PC-9 (cell line): ENCODE data around the gene BRSK1. TPM values are rescaled to one million over a fixed set of nuclear protein-coding genes. Genes with fewer than 3 reads are reported as not detected.

Experiments
- BruUV-seq: library from RNA; stranded (reverse); fragments of 400-500 nt; replicated peaks from 2 replicates; lab custom pipeline; 2021; lab: Mats Ljungman, UMichigan
- CTCF ChIA-PET: fragments of 300-600 bp; sonication (Branson Sonifier 250); formaldehyde crosslinking; loops from one replicate; lab custom pipeline; 2022; ENCODE audit warnings: antibody characterized with exemption; lab: Charles Lee
- POLR2A ChIA-PET: fragments of 300-600 bp; sonication (Branson Sonifier 250); formaldehyde crosslinking; loops from one replicate; lab custom pipeline; 2022; ENCODE audit warnings: antibody characterized with exemption; ENCODE audit not compliant: unreplicated experiment; lab: Charles Lee
- DNase-seq, 2 experiments: peaks; one replicate each; pipeline versions ENCODE4 v3.0.0 to v3.0.0-alpha.2; 2015 to 2022; ENCODE audit warnings: mixed read lengths in 1 of 2
- H2AFZ ChIP-seq: fragments of 200-600 bp; sonication (generic); 2 replicates; pipeline ENCODE4 v1.8.1; 2017; ENCODE audit warnings: antibody characterized with exemption
- H3F3A ChIP-seq: fragments of 200-600 bp; sonication (generic); 2 replicates; pipeline ENCODE4 v1.8.1; 2017; ENCODE audit warnings: antibody characterized with exemption, mild to moderate bottlenecking, low read depth; ENCODE audit not compliant: insufficient read depth
- H3K27ac ChIP-seq: fragments of 200-600 bp; sonication (generic); 2 replicates; pipeline ENCODE4 v1.6.1; 2016; ENCODE audit warnings: mixed run types
- H3K27me3 ChIP-seq: fragments of 200-600 bp; sonication (generic); 2 replicates; pipeline ENCODE4 v1.6.1; 2016; ENCODE audit warnings: low read depth, mixed run types; ENCODE audit not compliant: insufficient read depth
- H3K36me3 ChIP-seq: fragments of 200-600 bp; sonication (generic); 2 replicates; pipeline ENCODE4 v1.6.1; 2016; ENCODE audit warnings: low read depth, mixed run types
- H3K4me1 ChIP-seq: fragments of 200-600 bp; sonication (generic); replicated peaks from 2 replicates; pipeline ENCODE4 v1.6.1; 2016; ENCODE audit warnings: mixed run types; ENCODE audit not compliant: insufficient read depth
- H3K4me2 ChIP-seq: fragments of 200-600 bp; sonication (generic); 2 replicates; pipeline ENCODE4 v1.6.1; 2017; ENCODE audit warnings: mixed run types
- H3K4me3 ChIP-seq: fragments of 200-600 bp; sonication (generic); 2 replicates; pipeline ENCODE4 v1.6.1; 2016; ENCODE audit warnings: mixed run types
- H3K79me2 ChIP-seq: fragments of 200-600 bp; sonication (generic); 2 replicates; pipeline ENCODE4 v1.6.1; 2017; ENCODE audit warnings: low read depth, mixed run types
- H3K9me2 ChIP-seq: fragments of 200-600 bp; sonication (generic); 2 replicates; pipeline ENCODE4 v1.8.1; 2017; ENCODE audit warnings: mild to moderate bottlenecking; ENCODE audit not compliant: insufficient read depth
- H3K9me3 ChIP-seq: fragments of 200-600 bp; sonication (generic); 2 replicates; pipeline ENCODE4 v1.8.1; 2016; ENCODE audit warnings: low read depth; ENCODE audit not compliant: insufficient read depth
- H4K20me1 ChIP-seq: fragments of 200-600 bp; sonication (generic); 2 replicates; pipeline ENCODE4 v1.8.1; 2017; ENCODE audit not compliant: insufficient read depth
- CTCF ChIP-seq: fragments of 200-600 bp; sonication (generic); conservative IDR thresholded peaks from 2 replicates; pipeline ENCODE4 v1.6.1; 2017; ENCODE audit warnings: mixed run types, antibody characterized with exemption, mild to moderate bottlenecking, moderate library complexity
- EZH2 ChIP-seq: fragments of 200-600 bp; sonication (generic); IDR thresholded peaks from 2 replicates; pipeline ENCODE4 v1.8.0; 2017; ENCODE audit warnings: antibody characterized with exemption, low read depth
- intact Hi-C: fragments of 100-400 bp; cut with micrococcal nuclease; formaldehyde crosslinking; loops from one replicate; pipeline ENCODE4 v1.10.0; 2022; ENCODE audit not compliant: unreplicated experiment
- total RNA-seq: library from RNA; stranded (reverse); gene quantifications from 2 replicates; pipeline ENCODE4 v1.2.3, GENCODE V29; 2021

Gene BRSK1
- total RNA-seq, 1 experiment from 2014 or later = 6.5 TPM

- BruUV-seq = no TSS peak
- Histone ChIP-seq H2AFZ (peak overlapping the region; percentile 87), H4K20me1 (no peaks in the 10 kb centered on the region), H3K9me3 (no peaks in the 10 kb centered on the region), H3K9me2 (no peaks in the 10 kb centered on the region), H3K36me3 (no peaks in the 10 kb centered on the region), H3K27me3 (no peaks in the 10 kb centered on the region), H3K4me2 (peak overlapping the region; percentile 89), H3F3A (peaks cover 10% of the 10 kb centered on the region; the same call in 1 of the 2 replicates), H3K4me3 (peak overlapping the region; percentile 55), H3K4me1 (0 out of 2 replicates have a peak, but pooled peaks cover 4% of the 10 kb centered on the region), H3K27ac (no peak overlapping the region), H3K79me2 (no peaks in the 10 kb centered on the region)
- ChIA-PET CTCF (interaction anchor here (0.5 to 1.4 kb wide), 18 partner anchors 9 to 202 kb away, joined by 3 to 16 read pairs (median 4); partner anchors contain the start of genes HSPBP1, KMT5C and TMEM238), POLR2A (interaction anchor here (0.5 to 1.0 kb wide), 4 partner anchors 15 to 107 kb away, joined by 3 to 5 read pairs (median 4); partner anchors contain the start of gene TMEM238)
- TF ChIP-seq EZH2 (no peak), CTCF (peak; percentile 100)
- DNase-seq = peak; percentile 49 to 94
- intact Hi-C loops = loop anchor here (1.0 kb wide), 2 partner anchors 38 to 84 kb away; partner anchors contain the start of genes KMT5C and RPL28
Observed at GRCh38 chr19:55301459-55302317, 17.9 kb downstream of the BRSK1 start.

- no peaks in the 10 kb centered on the region for H3K79me2 ChIP-seq
- no TSS peak for BruUV-seq
- DNase-seq = no peak
- H3K4me1 ChIP-seq = 0 out of 2 replicates have a peak, but pooled peaks cover 4% of the 10 kb centered on the region
- peak overlapping the region; percentile 87 for H2AFZ ChIP-seq
- H4K20me1 ChIP-seq = no peaks in the 10 kb centered on the region
- H3K4me2 ChIP-seq = peak overlapping the region; percentile 89
- H3F3A ChIP-seq = peaks cover 10% of the 10 kb centered on the region; the same call in 1 of the 2 replicates
- H3K27me3 ChIP-seq = no peaks in the 10 kb centered on the region
- peak overlapping the region; percentile 55; the same call in 1 of the 2 replicates for H3K4me3 ChIP-seq
- ChIA-PET POLR2A (interaction anchor here (0.8 to 1.0 kb wide), 2 partner anchors 15 to 82 kb away, joined by 4 to 5 read pairs; partner anchors contain the start of gene TMEM238), CTCF (interaction anchor here (0.5 to 1.4 kb wide), 11 partner anchors 22 to 134 kb away, joined by 3 to 16 read pairs (median 8); partner anchors contain the start of genes HSPBP1, KMT5C and TMEM238)
- TF ChIP-seq EZH2 (no peak), CTCF (no peak)
- no peaks in the 10 kb centered on the region for H3K9me2 ChIP-seq
- H3K36me3 ChIP-seq = no peaks in the 10 kb centered on the region
- intact Hi-C loops = no loop called here
- no peaks in the 10 kb centered on the region for H3K9me3 ChIP-seq
- no peak overlapping the region for H3K27ac ChIP-seq
Observed at GRCh38 chr19:55302318-55302703, 18.5 kb downstream of the BRSK1 start.

GRCh38 chr19:55303477-55303876 lies 19.7 kb downstream of the BRSK1 start:
- BruUV-seq = no TSS peak
- H3K9me2 ChIP-seq = no peaks in the 10 kb centered on the region
- H2AFZ ChIP-seq = no peak overlapping the region
- no peaks in the 10 kb centered on the region for H4K20me1 ChIP-seq
- no peaks in the 10 kb centered on the region for H3K27me3 ChIP-seq
- CTCF ChIA-PET = no interaction called here
- H3F3A ChIP-seq = peaks cover 10% of the 10 kb centered on the region; the same call in 1 of the 2 replicates
- no peak overlapping the region for H3K27ac ChIP-seq
- POLR2A ChIA-PET = no interaction called here
- TF ChIP-seq CTCF = no peak
- TF ChIP-seq EZH2 = no peak
- no peaks in the 10 kb centered on the region for H3K79me2 ChIP-seq
- no peaks in the 10 kb centered on the region for H3K9me3 ChIP-seq
- no peak for DNase-seq
- intact Hi-C loops = no loop called here
- 0 out of 2 replicates have a peak, but pooled peaks cover 4% of the 10 kb centered on the region for H3K4me1 ChIP-seq
- no peak overlapping the region for H3K4me3 ChIP-seq
- no peaks in the 10 kb centered on the region for H3K36me3 ChIP-seq
- no peak overlapping the region for H3K4me2 ChIP-seq
